GM12878 (cell line): ENCODE results near the gene TMEM82.

Source experiments
- ATF7 ChIP-seq: fragments of 450-650 bp; IDR thresholded peaks from 2 replicates; pipeline ENCODE4 v1.6.1; 2016; ENCODE audit warnings: low read depth, mild to moderate bottlenecking
- CHD1 ChIP-seq: IDR thresholded peaks from 2 replicates; pipeline ENCODE4 v1.6.1; 2012; ENCODE audit warnings: low read depth, low read length, improper control_type of control experiment
- CTCF ChIP-seq, 3 experiments: IDR thresholded peaks in 2 of 3; conservative IDR thresholded peaks in 1 of 3; 2 replicates each; pipeline ENCODE4 v1.5.1; 2011; ENCODE audit warnings: low read depth in 3 of 3, low read length in 3 of 3, mild to moderate bottlenecking in 3 of 3, control low read depth in 2 of 3, moderate library complexity in 2 of 3, inconsistent platforms in 1 of 3, mixed read lengths in 1 of 3; ENCODE audit not compliant: control insufficient read depth in 2 of 3, insufficient read depth in 1 of 3; ENCODE audit errors: extremely low read depth in 1 of 3
- CUX1 ChIP-seq: IDR thresholded peaks from 2 replicates; pipeline ENCODE4 v1.6.1; 2012; ENCODE audit warnings: improper control_type of control experiment, low read depth, low read length; ENCODE audit not compliant: insufficient replicate concordance
- ESRRA ChIP-seq: IDR thresholded peaks from 2 replicates; pipeline ENCODE4 v1.6.1; 2012; ENCODE audit warnings: mild to moderate bottlenecking, low read length, improper control_type of control experiment
- KDM1A ChIP-seq: fragments of 200-600 bp; sonication (generic); IDR thresholded peaks from 2 replicates; pipeline ENCODE4 v1.6.1; 2016; ENCODE audit warnings: borderline replicate concordance
- MXI1 ChIP-seq: fragments of 150-350 bp; IDR thresholded peaks from 2 replicates; pipeline ENCODE4 v1.6.1; 2011; ENCODE audit warnings: low read depth, mild to moderate bottlenecking, inconsistent platforms, low read length, improper control_type of control experiment
- MYC ChIP-seq: IDR thresholded peaks from 2 replicates; pipeline ENCODE4 v1.6.1; 2011; ENCODE audit warnings: mild to moderate bottlenecking, low read length, moderate library complexity, inconsistent platforms; ENCODE audit not compliant: insufficient read depth, insufficient replicate concordance, insufficient read length, severe bottlenecking
- NFYB ChIP-seq: IDR thresholded peaks from 2 replicates; pipeline ENCODE4 v1.6.1; 2011; ENCODE audit warnings: low read depth, mild to moderate bottlenecking, low read length, improper control_type of control experiment, moderate library complexity; ENCODE audit not compliant: insufficient read depth
- POLR2A ChIP-seq: IDR thresholded peaks from 2 replicates; pipeline ENCODE4 v1.6.1; 2011; ENCODE audit warnings: low read depth, mild to moderate bottlenecking, low read length
- POLR2AphosphoS5 ChIP-seq: IDR thresholded peaks from 2 replicates; pipeline ENCODE4 v1.6.1; 2011; ENCODE audit warnings: mild to moderate bottlenecking, low read length, inconsistent platforms
- SRF ChIP-seq, 2 experiments: IDR thresholded peaks; 2 replicates each; pipeline ENCODE4 v1.6.1; 2011; ENCODE audit warnings: low read depth in 2 of 2, low read length in 2 of 2, mild to moderate bottlenecking in 1 of 2, moderate library complexity in 1 of 2
- TCF12 ChIP-seq: IDR thresholded peaks from 2 replicates; pipeline ENCODE4 v1.6.1; 2011; ENCODE audit warnings: low read depth, mild to moderate bottlenecking, low read length

- TF ChIP-seq MYC (no peak), CTCF (IDR thresholded peaks at IDR 0.05 in 2 of 3, conservative IDR thresholded peaks at IDR 0.05 in 1 of 3; ENCODE audit: control insufficient read depth in 2 of 3, extremely low read depth in 1 of 3, insufficient read depth in 1 of 3, low read depth in 3 of 3, low read length in 3 of 3) (no peak), POLR2AphosphoS5 (no peak), KDM1A (no peak), ESRRA (no peak), NFYB (no peak), TCF12 (no peak), POLR2A (no peak), CHD1 (no peak), MXI1 (no peak), SRF (IDR thresholded peaks at IDR 0.05; ENCODE audit: low read depth in 2 of 2, low read length in 2 of 2) (no peak), ATF7 (no peak), CUX1 (no peak)
These were observed 33.4 kb downstream of the TMEM82 start for GRCh38 chr1:15775706-15776105.
